Endothelial cell of umbilical vein (primary cell): ENCODE results near the gene CNOT4. TPM values are rescaled to one million over a fixed set of nuclear protein-coding genes. Genes with fewer than 3 reads are reported as not detected.

Experiments used
- BruUV-seq: library from RNA; stranded (reverse); fragments of 400-500 nt; replicated peaks from 2 replicates; lab custom pipeline; 2021; lab: Mats Ljungman, UMichigan
- CTCF ChIA-PET: fragments of 300-600, 350-600 bp; sonication (Branson Sonifier 250); formaldehyde crosslinking; loops from one replicate; lab custom pipeline; 2021; ENCODE audit warnings: antibody characterized with exemption, inconsistent platforms; lab: Charles Lee
- POLR2A ChIA-PET: fragments of 300-600, 350-600 bp; sonication (Branson Sonifier 250); formaldehyde crosslinking; loops from one replicate; lab custom pipeline; 2021; ENCODE audit warnings: antibody characterized with exemption, inconsistent platforms; lab: Charles Lee
- DNase-seq: peaks from one replicate; pipeline ENCODE4 v3.0.0-alpha.2; 2011; ENCODE audit warnings: low read depth, low spot score
- FAIRE-seq: peaks from 2 replicates; lab custom pipeline; 2011; peaks lifted over from hg19 to GRCh38; lab: Jason Lieb, UNC
- H2AFZ ChIP-seq: 2 replicates; pipeline ENCODE4 v1.6.0; 2012; ENCODE audit warnings: low read depth, low read length, control low read depth, inconsistent platforms
- H3K27ac ChIP-seq: 2 replicates; pipeline ENCODE4 v1.5.1; 2011; ENCODE audit warnings: low read depth, mild to moderate bottlenecking, control low read depth, low read length, moderate library complexity; ENCODE audit not compliant: insufficient read depth
- H3K27me3 ChIP-seq, 2 experiments: 2 replicates each; pipeline versions ENCODE4 v1.6.0 to v1.6.1; 2011; ENCODE audit warnings: low read length in 2 of 2, mixed read lengths in 1 of 2; ENCODE audit not compliant: control insufficient read depth in 2 of 2, insufficient read depth in 2 of 2
- H3K36me3 ChIP-seq, 2 experiments: 2 replicates in 1 of 2; 3 replicates in 1 of 2; pipeline ENCODE4 v1.5.1; 2011; ENCODE audit warnings: low read length in 2 of 2, mild to moderate bottlenecking in 1 of 2, moderate library complexity in 1 of 2; ENCODE audit not compliant: control insufficient read depth in 2 of 2, insufficient read depth in 2 of 2; ENCODE audit errors: extremely low read depth in 1 of 2
- H3K4me1 ChIP-seq: 3 replicates; pipeline ENCODE4 v1.5.1; 2011; ENCODE audit warnings: mild to moderate bottlenecking, low read length; ENCODE audit not compliant: control insufficient read depth, insufficient read depth; ENCODE audit errors: extremely low read depth
- H3K4me2 ChIP-seq: 2 replicates; pipeline ENCODE4 v1.6.1; 2011; ENCODE audit warnings: low read length, control low read depth, mixed read lengths; ENCODE audit not compliant: insufficient read depth
- H3K4me3 ChIP-seq, 3 experiments: fragments of 200-600 bp in 1 of 3; sonication (generic), shearing (Covaris generic) in 1 of 3; replicated peaks in 1 of 3; 2 replicates each; pipeline ENCODE4 v1.5.1; 2011 to 2016; ENCODE audit warnings: control low read depth in 3 of 3, low read length in 3 of 3, mild to moderate bottlenecking in 2 of 3, inconsistent platforms in 1 of 3, low read depth in 1 of 3, moderate library complexity in 1 of 3; ENCODE audit not compliant: insufficient read depth in 1 of 3
- H3K79me2 ChIP-seq: 2 replicates; pipeline ENCODE4 v1.6.0; 2012; ENCODE audit warnings: low read length, inconsistent platforms; ENCODE audit not compliant: control insufficient read depth, insufficient read depth
- H3K9ac ChIP-seq: replicated peaks from 2 replicates; pipeline ENCODE3; 2011; ENCODE audit warnings: low read length, control low read depth; ENCODE audit not compliant: insufficient read depth; ENCODE audit errors: extremely low read depth
- H3K9me1 ChIP-seq: replicated peaks from 3 replicates; pipeline ENCODE4 v1.6.0; 2011; ENCODE audit warnings: mild to moderate bottlenecking, low read length; ENCODE audit not compliant: control insufficient read depth, insufficient read depth; ENCODE audit errors: extremely low read depth
- H3K9me3 ChIP-seq: replicated peaks from 2 replicates; pipeline ENCODE4 v1.5.1; 2012; ENCODE audit warnings: low read length, inconsistent platforms; ENCODE audit not compliant: control insufficient read depth, insufficient read depth
- H4K20me1 ChIP-seq: replicated peaks from 2 replicates; pipeline ENCODE3; 2011; ENCODE audit warnings: mild to moderate bottlenecking, low read length; ENCODE audit not compliant: control insufficient read depth, insufficient read depth; ENCODE audit errors: extremely low read depth
- CTCF ChIP-seq, 2 donors: IDR thresholded peaks; 1 replicate in 1 of 2; 2 replicates in 1 of 2; pipeline ENCODE4 v1.5.1; 2011; ENCODE audit warnings: low read length in 2 of 2, mild to moderate bottlenecking in 2 of 2, moderate library complexity in 2 of 2, control low read depth in 1 of 2, inconsistent platforms in 1 of 2, low read depth in 1 of 2; ENCODE audit not compliant: insufficient read depth in 1 of 2; ENCODE audit errors: extremely low read depth in 1 of 2
- EZH2 ChIP-seq: IDR thresholded peaks from 2 replicates; pipeline ENCODE4 v1.6.1; 2012; ENCODE audit warnings: borderline replicate concordance, low read depth, mild to moderate bottlenecking, moderate library complexity, low read length, inconsistent platforms; ENCODE audit not compliant: severe bottlenecking
- FOS ChIP-seq: IDR thresholded peaks from 2 replicates; pipeline ENCODE4 v1.6.1; 2011; ENCODE audit warnings: mild to moderate bottlenecking, low read length, moderate library complexity, borderline replicate concordance; ENCODE audit not compliant: insufficient read depth
- GATA2 ChIP-seq: IDR thresholded peaks from 2 replicates; pipeline ENCODE4 v1.7.0; 2011; ENCODE audit warnings: low read depth, mild to moderate bottlenecking, moderate library complexity, mixed read lengths, low read length; ENCODE audit not compliant: insufficient read length, insufficient read depth
- JUN ChIP-seq: IDR thresholded peaks from 2 replicates; pipeline ENCODE4 v1.6.1; 2011; ENCODE audit warnings: borderline replicate concordance, low read depth; ENCODE audit not compliant: insufficient read length, insufficient read depth
- MAX ChIP-seq: IDR thresholded peaks from 2 replicates; pipeline ENCODE4 v1.6.1; 2011; ENCODE audit not compliant: insufficient read depth, insufficient read length
- MYC ChIP-seq: IDR thresholded peaks from one replicate; pipeline ENCODE4 v1.6.1; 2011; ENCODE audit warnings: mild to moderate bottlenecking, low read depth, low read length
- POLR2A ChIP-seq: IDR thresholded peaks from 2 replicates; pipeline ENCODE4 v1.6.1; 2012; ENCODE audit warnings: low read depth, mild to moderate bottlenecking, control low read depth, low read length
- POLR2AphosphoS5 ChIP-seq: IDR thresholded peaks from 2 replicates; pipeline ENCODE4 v1.6.1; 2012; ENCODE audit warnings: low read depth, mild to moderate bottlenecking, control low read depth, low read length, moderate library complexity; ENCODE audit not compliant: insufficient read depth
- dilution Hi-C: fragments of 300-500 bp; cut with MboI; formaldehyde crosslinking; loops from one replicate; pipeline ENCODE4 v1.15.0; 2019; ENCODE audit warnings: low sequenced_read_pairs; ENCODE audit not compliant: extremely low pct_ligation_motif_present
- intact Hi-C: fragments of 100-400 bp; cut with micrococcal nuclease; formaldehyde crosslinking; loops from one replicate; pipeline ENCODE4 v1.10.0; 2022
- polyA plus RNA-seq, 4 experiments: library from polyadenylated mRNA; depleted of rRNA in 3 of 4; stranded (reverse) in 3 of 4; unstranded in 1 of 4; fragments of >200 nt; gene quantifications; 2 replicates each; pipeline versions ENCODE4 v1.2.1 to v1.2.3, GENCODE V29; 2011 to 2012; ENCODE audit warnings: missing spikeins in 1 of 4
- total RNA-seq: library from RNA; stranded (reverse); gene quantifications from 2 replicates; pipeline ENCODE4 v1.2.3, GENCODE V29; 2021

CNOT4 gene
- total and polyA plus RNA-seq, 2 donors (not counting 3 experiments of a cell fraction or from before 2014, with no cell fraction given) = 10.3 to 21.7 TPM

GRCh38 chr7:135333946-135334345, 176.0 kb downstream of the CNOT4 start:
- Histone ChIP-seq H3K9me1 (no peaks in the 10 kb centered on the region), H3K4me2 (no peak overlapping the region), H3K27ac (no peak overlapping the region), H3K36me3 (no peaks in the 10 kb centered on the region), H3K4me1 (peaks cover 6% of the 10 kb centered on the region), H3K9ac (no peak overlapping the region), H3K79me2 (no peaks in the 10 kb centered on the region), H4K20me1 (no peaks in the 10 kb centered on the region), H3K4me3 (no peak overlapping the region), H3K27me3 (no peaks in the 10 kb centered on the region), H3K9me3 (no peaks in the 10 kb centered on the region), H2AFZ (no peak overlapping the region)
- intact Hi-C loops = loop anchor here (2.0 kb wide), 2 partner anchors 13 to 41 kb away; no protein-coding TSS in a partner anchor
- DNase-seq (no peak), FAIRE-seq (no peak)
- ChIA-PET POLR2A (no interaction called here), CTCF (interaction anchor here (4.0 kb wide), 1 partner anchor 53 kb away, joined by 127 read pairs; no protein-coding TSS in a partner anchor)
- TF ChIP-seq JUN (no peak), FOS (no peak), MAX (no peak), CTCF (IDR thresholded peaks at IDR 0.05; ENCODE audit: extremely low read depth in 1 of 2, insufficient read depth in 1 of 2, low read depth in 1 of 2, low read length in 2 of 2) (no peak), EZH2 (no peak), POLR2A (no peak), POLR2AphosphoS5 (no peak), MYC (no peak), GATA2 (no peak)
- dilution Hi-C loops = no loop called here
- BruUV-seq = no TSS peak
